BJ (cell line): ENCODE results near the gene PDHX. TPM values are rescaled to one million over a fixed set of nuclear protein-coding genes. Genes with fewer than 3 reads are reported as not detected.

ENCODE experiments used
- CTCF ChIA-PET: fragments of 350-600 bp; formaldehyde crosslinking; extraction: SDS; loops from one replicate; lab custom pipeline; 2021; ENCODE audit warnings: antibody characterized with exemption, inconsistent platforms; lab: Yijun Ruan, JAX
- POLR2A ChIA-PET: fragments of 300-600 bp; sonication (Branson Sonifier 250); formaldehyde crosslinking; extraction: SDS; loops from one replicate; lab custom pipeline; 2021; ENCODE audit warnings: antibody characterized with exemption; lab: Charles Lee
- DNase-seq: peaks from one replicate; pipeline ENCODE4 v3.0.0-alpha.2; 2011; ENCODE audit warnings: low read depth
- H3K27me3 ChIP-seq: 2 replicates; pipeline ENCODE4 v1.6.0; 2011; ENCODE audit warnings: low read length; ENCODE audit not compliant: control insufficient read depth, insufficient read depth
- H3K36me3 ChIP-seq: 2 replicates; pipeline ENCODE4 v1.5.1; 2011; ENCODE audit warnings: low read length; ENCODE audit not compliant: control insufficient read depth, insufficient read depth
- H3K4me3 ChIP-seq: 2 replicates; pipeline ENCODE4 v1.5.1; 2011; ENCODE audit warnings: low read depth, mild to moderate bottlenecking, control low read depth, low read length
- polyA plus RNA-seq: library from polyadenylated mRNA; depleted of rRNA; stranded (reverse); fragments of >200 nt; gene quantifications from 2 replicates; pipeline ENCODE4 v1.2.3, GENCODE V29; 2011
- TF ChIP-seq, protein P1 (sequence below): IDR thresholded peaks from 2 replicates; pipeline ENCODE4 v1.5.1; 2011; ENCODE audit warnings: low read depth, mild to moderate bottlenecking, control low read depth, inconsistent platforms, low read length, moderate library complexity; ENCODE audit not compliant: insufficient read depth

PDHX gene
- polyA plus RNA-seq, 1 experiment = 21.7 TPM

DNA sequence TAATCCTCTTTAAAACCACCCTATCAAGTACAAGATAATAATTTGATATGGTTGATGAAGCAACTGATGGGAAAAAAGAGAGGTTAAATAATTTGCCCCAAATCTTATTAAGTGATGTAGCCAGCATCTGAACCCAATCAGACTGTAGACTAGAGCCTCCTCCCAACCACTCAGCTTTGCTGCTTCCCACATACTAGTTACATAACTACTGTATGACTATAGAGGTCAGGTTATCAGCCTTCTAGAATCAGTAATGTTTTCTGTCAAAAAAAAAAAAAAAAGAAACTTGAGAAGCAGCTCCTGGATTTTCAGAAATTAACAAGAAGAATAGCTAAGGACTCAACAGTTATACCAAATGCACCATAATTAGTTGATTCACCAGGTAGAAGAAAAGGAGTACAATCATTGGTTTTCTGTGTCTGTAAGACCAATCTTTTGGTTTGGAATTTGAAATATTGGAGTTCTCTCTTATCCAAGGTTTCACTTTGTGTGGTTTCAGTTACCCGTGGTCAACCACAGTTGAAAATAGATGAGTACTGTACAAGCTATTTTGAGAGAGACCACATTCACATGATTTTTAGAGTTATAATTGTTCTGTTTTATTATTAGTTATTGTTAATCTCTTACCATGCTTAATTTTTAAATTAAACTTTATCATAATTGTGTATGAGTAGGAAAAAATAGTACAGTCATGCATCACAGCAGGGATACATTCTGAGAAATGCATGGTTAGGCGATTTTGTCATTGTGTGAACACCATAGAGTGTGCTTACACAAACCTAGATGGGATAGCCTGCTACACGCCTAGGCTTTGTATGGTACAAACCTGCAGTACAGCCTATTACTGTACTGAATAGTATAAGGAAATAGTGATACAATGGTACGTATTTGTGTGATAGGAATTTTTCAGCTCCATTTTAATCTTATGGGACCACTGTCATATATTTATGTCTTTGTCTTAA lies 72.2 kb downstream of the PDHX start:
- POLR2A ChIA-PET = no interaction called here
- CTCF ChIA-PET = interaction anchor here (0.6 kb wide), 1 partner anchor 335 kb away, joined by 3 read pairs; no protein-coding TSS in a partner anchor
- no peaks in the 10 kb centered on the region; the same call in 1 of the 2 replicates for H3K36me3 ChIP-seq
- TF ChIP-seq, protein P1, sequence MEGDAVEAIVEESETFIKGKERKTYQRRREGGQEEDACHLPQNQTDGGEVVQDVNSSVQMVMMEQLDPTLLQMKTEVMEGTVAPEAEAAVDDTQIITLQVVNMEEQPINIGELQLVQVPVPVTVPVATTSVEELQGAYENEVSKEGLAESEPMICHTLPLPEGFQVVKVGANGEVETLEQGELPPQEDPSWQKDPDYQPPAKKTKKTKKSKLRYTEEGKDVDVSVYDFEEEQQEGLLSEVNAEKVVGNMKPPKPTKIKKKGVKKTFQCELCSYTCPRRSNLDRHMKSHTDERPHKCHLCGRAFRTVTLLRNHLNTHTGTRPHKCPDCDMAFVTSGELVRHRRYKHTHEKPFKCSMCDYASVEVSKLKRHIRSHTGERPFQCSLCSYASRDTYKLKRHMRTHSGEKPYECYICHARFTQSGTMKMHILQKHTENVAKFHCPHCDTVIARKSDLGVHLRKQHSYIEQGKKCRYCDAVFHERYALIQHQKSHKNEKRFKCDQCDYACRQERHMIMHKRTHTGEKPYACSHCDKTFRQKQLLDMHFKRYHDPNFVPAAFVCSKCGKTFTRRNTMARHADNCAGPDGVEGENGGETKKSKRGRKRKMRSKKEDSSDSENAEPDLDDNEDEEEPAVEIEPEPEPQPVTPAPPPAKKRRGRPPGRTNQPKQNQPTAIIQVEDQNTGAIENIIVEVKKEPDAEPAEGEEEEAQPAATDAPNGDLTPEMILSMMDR = no peak
- H3K27me3 ChIP-seq = no peaks in the 10 kb centered on the region
- H3K4me3 ChIP-seq = no peak overlapping the region
- no peak for DNase-seq

DNA sequence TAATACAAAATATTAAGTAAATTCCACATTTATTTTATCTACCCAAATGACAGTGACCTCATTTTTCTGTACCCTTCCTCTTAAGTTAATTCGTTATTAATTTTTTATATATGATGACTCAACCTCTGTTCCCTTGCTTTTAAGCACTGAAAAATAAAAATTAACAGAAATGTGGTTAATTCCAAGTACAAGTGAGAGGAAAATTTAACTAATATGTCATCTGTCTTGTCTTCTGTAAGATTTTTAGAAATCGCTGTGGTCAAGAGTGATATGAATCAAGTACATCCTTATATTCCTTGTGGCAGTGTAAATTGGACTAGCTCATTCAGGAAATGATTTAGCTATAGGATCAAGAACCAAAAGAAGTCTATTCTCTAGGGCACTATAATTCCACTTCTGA lies 74.5 kb downstream of the PDHX start:
- H3K4me3 ChIP-seq = no peak overlapping the region
- TF ChIP-seq, protein P1 = no peak
- ChIA-PET POLR2A (no interaction called here), CTCF (no interaction called here)
- H3K36me3 ChIP-seq = no peaks in the 10 kb centered on the region
- DNase-seq = no peak
- no peaks in the 10 kb centered on the region for H3K27me3 ChIP-seq

DNA sequence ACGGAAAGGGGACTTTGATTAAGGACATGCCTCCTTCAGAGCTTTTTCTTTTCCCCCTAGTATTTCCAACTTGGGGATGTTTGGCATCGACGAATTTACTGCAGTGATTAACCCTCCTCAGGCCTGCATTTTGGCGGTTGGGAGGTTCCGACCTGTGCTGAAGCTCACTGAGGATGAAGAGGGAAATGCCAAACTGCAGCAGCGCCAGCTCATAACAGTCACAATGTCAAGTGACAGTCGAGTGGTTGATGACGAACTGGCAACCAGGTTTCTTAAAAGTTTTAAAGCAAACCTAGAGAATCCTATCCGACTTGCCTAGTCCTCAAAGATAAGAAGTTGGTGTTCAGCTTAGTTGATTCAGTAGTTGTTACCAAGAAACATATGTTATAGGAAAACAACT lies 78.4 kb downstream of the PDHX start:
- ChIA-PET POLR2A (no interaction called here), CTCF (interaction anchor here (0.6 to 1.2 kb wide), 2 partner anchors 51 to 230 kb away, joined by 3 to 4 read pairs; no protein-coding TSS in a partner anchor)
- Histone ChIP-seq H3K4me3 (no peak overlapping the region), H3K36me3 (no peaks in the 10 kb centered on the region), H3K27me3 (no peaks in the 10 kb centered on the region)
- no peak for DNase-seq
- TF ChIP-seq, protein P1 = no peak

DNA sequence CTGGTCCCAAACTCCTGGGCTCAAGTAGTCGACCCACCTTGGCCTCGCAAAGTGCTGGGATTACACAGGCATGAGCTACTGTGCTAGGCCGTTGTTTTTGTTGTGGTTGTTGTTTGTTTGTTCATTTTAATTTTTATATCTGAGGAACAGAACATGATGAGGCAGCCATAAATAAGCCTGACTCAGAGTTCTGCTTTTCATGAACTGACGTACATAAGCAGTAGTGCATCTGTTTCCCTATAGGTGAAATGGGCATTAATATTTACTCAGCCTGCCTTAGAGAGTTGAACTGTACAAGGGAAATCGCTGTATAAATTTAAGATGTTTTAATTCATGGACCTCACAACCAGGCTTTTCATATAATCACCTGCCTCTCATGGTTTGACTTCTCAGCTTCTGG lies 80.5 kb downstream of the PDHX start:
- ChIA-PET CTCF (interaction anchor here (1.3 kb wide), 1 partner anchor 222 kb away, joined by 3 read pairs; no protein-coding TSS in a partner anchor), POLR2A (no interaction called here)
- no peaks in the 10 kb centered on the region for H3K36me3 ChIP-seq
- no peak overlapping the region for H3K4me3 ChIP-seq
- H3K27me3 ChIP-seq = no peaks in the 10 kb centered on the region
- TF ChIP-seq, protein P1 = no peak
- DNase-seq = no peak

DNA sequence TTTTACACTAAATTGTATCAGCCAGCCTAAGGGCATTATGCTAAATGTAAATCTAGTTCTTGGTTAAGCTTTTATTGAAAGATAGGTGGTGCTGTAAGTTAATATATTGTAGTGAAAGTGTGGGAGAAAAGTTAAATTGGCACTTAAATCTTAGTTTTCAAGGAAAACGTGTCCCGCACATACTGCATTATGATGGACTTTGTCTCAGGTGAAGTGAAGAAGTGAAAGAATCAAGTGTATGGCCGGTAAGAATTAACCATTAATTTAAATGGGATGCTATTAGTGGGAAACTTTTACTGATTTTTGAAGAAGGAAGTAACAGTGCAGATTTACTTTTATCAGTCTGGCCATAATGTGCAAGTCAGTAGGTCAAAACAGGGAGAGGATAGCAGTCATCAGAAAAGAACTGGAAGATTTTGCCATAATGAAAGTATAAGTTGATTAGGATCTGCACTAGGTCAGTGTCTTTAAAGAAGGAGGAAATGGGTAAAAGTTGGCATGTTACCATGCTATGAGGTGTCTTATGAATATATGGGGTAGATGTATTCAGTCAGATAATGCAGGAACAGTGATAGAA lies 81.6 kb downstream of the PDHX start:
- POLR2A ChIA-PET = no interaction called here

More for the DNA sequence above, 81.6 kb downstream of the PDHX start:
- DNase-seq = no peak
- TF ChIP-seq, protein P1 = peak; percentile 36
- H3K27me3 ChIP-seq = no peaks in the 10 kb centered on the region
- H3K4me3 ChIP-seq = no peak overlapping the region
- no peaks in the 10 kb centered on the region for H3K36me3 ChIP-seq
- CTCF ChIA-PET = interaction anchor here (0.7 to 3.0 kb wide), 6 partner anchors 142 to 394 kb away, joined by 3 to 16 read pairs (median 3); no protein-coding TSS in a partner anchor
